Osteoblast (primary cell): ENCODE data around the gene PLXDC2. TPM values are rescaled to one million over a fixed set of nuclear protein-coding genes. Genes with fewer than 3 reads are reported as not detected.

ENCODE experiments used
- DNase-seq: peaks from one replicate; pipeline ENCODE4 v3.0.0; 2011; ENCODE audit warnings: low spot score, mixed read lengths; ENCODE audit not compliant: insufficient read length; ENCODE audit errors: missing footprints
- H2AFZ ChIP-seq: 2 replicates; pipeline ENCODE4 v1.6.0; 2011; ENCODE audit warnings: mild to moderate bottlenecking, low read length
- H3K27ac ChIP-seq: 2 replicates; pipeline ENCODE4 v1.5.1; 2011; ENCODE audit warnings: mild to moderate bottlenecking, low read depth, low read length, moderate library complexity
- H3K27me3 ChIP-seq: 2 replicates; pipeline ENCODE4 v1.6.0; 2012; ENCODE audit warnings: mild to moderate bottlenecking, control low read depth, inconsistent platforms, low read length, moderate library complexity; ENCODE audit not compliant: insufficient read depth
- H3K36me3 ChIP-seq: 2 replicates; pipeline ENCODE4 v1.5.1; 2011; ENCODE audit warnings: mild to moderate bottlenecking, low read length, control low read depth, moderate library complexity; ENCODE audit not compliant: insufficient read depth
- H3K4me1 ChIP-seq: 2 replicates; pipeline ENCODE4 v1.5.1; 2011; ENCODE audit warnings: mild to moderate bottlenecking, low read length, control low read depth, moderate library complexity; ENCODE audit not compliant: insufficient read depth
- H3K4me2 ChIP-seq: 2 replicates; pipeline ENCODE4 v1.6.0; 2011; ENCODE audit warnings: mild to moderate bottlenecking, low read length; ENCODE audit not compliant: insufficient read depth
- H3K4me3 ChIP-seq: fragments of 200-600 bp; sonication (generic); 3 replicates; pipeline ENCODE4 v1.5.1; 2012; ENCODE audit warnings: mild to moderate bottlenecking, low read length, inconsistent platforms; ENCODE audit not compliant: insufficient read depth
- H3K79me2 ChIP-seq: 2 replicates; pipeline ENCODE4 v1.6.0; 2012; ENCODE audit warnings: mild to moderate bottlenecking, low read length, control low read depth, inconsistent platforms; ENCODE audit not compliant: insufficient read depth
- H3K9me3 ChIP-seq: 2 replicates; pipeline ENCODE4 v1.5.1; 2011; ENCODE audit warnings: low read depth, low read length, control low read depth
- H4K20me1 ChIP-seq: 2 replicates; pipeline ENCODE4 v1.6.0; 2012; ENCODE audit warnings: mild to moderate bottlenecking, low read length, control low read depth; ENCODE audit not compliant: insufficient read depth
- small RNA-seq: library from RNA; depleted of rRNA; stranded (forward); fragments of <200 nt; gene quantifications from one replicate; pipeline ENCODE3, GENCODE V24; 2012
- total RNA-seq: library from RNA; depleted of rRNA; stranded (reverse); fragments of >200 nt; gene quantifications from 2 replicates; pipeline ENCODE4 v1.2.3, GENCODE V29; 2012
- TF ChIP-seq, protein P1 (sequence below): IDR thresholded peaks from 2 replicates; pipeline ENCODE4 v1.5.1; 2011; ENCODE audit warnings: mild to moderate bottlenecking, low read depth, low read length, moderate library complexity; ENCODE audit errors: extremely low read depth

PLXDC2 gene
- total RNA-seq, 1 donor = 63.3 TPM

- H3K27ac ChIP-seq = no peak overlapping the region
- no peak for DNase-seq
- H3K4me1 ChIP-seq = no peaks in the 10 kb centered on the region
- no peaks in the 10 kb centered on the region for H3K9me3 ChIP-seq
- no peak overlapping the region for H3K4me3 ChIP-seq
- TF ChIP-seq, protein P1, sequence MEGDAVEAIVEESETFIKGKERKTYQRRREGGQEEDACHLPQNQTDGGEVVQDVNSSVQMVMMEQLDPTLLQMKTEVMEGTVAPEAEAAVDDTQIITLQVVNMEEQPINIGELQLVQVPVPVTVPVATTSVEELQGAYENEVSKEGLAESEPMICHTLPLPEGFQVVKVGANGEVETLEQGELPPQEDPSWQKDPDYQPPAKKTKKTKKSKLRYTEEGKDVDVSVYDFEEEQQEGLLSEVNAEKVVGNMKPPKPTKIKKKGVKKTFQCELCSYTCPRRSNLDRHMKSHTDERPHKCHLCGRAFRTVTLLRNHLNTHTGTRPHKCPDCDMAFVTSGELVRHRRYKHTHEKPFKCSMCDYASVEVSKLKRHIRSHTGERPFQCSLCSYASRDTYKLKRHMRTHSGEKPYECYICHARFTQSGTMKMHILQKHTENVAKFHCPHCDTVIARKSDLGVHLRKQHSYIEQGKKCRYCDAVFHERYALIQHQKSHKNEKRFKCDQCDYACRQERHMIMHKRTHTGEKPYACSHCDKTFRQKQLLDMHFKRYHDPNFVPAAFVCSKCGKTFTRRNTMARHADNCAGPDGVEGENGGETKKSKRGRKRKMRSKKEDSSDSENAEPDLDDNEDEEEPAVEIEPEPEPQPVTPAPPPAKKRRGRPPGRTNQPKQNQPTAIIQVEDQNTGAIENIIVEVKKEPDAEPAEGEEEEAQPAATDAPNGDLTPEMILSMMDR = no peak
- H3K27me3 ChIP-seq = no peaks in the 10 kb centered on the region
- H3K36me3 ChIP-seq = no peaks in the 10 kb centered on the region
- H3K79me2 ChIP-seq = no peaks in the 10 kb centered on the region
- H4K20me1 ChIP-seq = no peaks in the 10 kb centered on the region
- H3K4me2 ChIP-seq = no peak overlapping the region
- no peak overlapping the region for H2AFZ ChIP-seq
Observed at GRCh38 chr10:20327954-20328353, 511.7 kb downstream of the PLXDC2 start.

DNA sequence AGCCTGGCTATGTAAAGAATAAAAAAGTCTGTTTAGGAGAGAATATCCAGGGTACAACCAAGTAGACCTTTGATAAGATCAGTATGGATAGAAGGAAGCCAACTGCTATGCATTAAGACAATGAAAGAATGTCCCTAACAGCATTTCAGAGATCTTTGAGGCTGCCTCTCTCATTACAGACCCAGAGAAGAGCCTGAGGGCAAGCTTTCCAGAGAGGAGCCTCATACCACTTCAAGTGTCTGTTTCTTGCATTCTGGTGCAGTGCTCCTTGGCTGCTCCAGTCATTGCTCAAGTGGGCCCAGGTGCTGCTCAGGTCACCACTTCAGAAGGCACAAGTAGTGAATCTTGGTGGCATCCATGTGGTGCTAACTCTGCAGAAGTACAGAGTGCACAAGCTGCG lies 514.0 kb downstream of the PLXDC2 start:
- Histone ChIP-seq H3K36me3 (no peaks in the 10 kb centered on the region), H3K9me3 (no peaks in the 10 kb centered on the region), H3K27me3 (no peaks in the 10 kb centered on the region), H3K79me2 (no peaks in the 10 kb centered on the region), H2AFZ (no peak overlapping the region), H4K20me1 (no peaks in the 10 kb centered on the region), H3K4me3 (no peak overlapping the region), H3K27ac (no peak overlapping the region), H3K4me1 (no peaks in the 10 kb centered on the region), H3K4me2 (no peak overlapping the region)
- TF ChIP-seq, protein P1 = no peak
- DNase-seq = no peak

- no peak for DNase-seq
- no peak overlapping the region for H2AFZ ChIP-seq
- TF ChIP-seq, protein P1 = no peak
- H3K9me3 ChIP-seq = no peaks in the 10 kb centered on the region
- no peaks in the 10 kb centered on the region for H3K79me2 ChIP-seq
- H3K27me3 ChIP-seq = no peaks in the 10 kb centered on the region
- no peak overlapping the region for H3K4me3 ChIP-seq
- H3K4me2 ChIP-seq = no peak overlapping the region
- no peaks in the 10 kb centered on the region for H4K20me1 ChIP-seq
- no peak overlapping the region for H3K27ac ChIP-seq
- H3K36me3 ChIP-seq = no peaks in the 10 kb centered on the region
- H3K4me1 ChIP-seq = no peaks in the 10 kb centered on the region
Observed at GRCh38 chr10:20334559-20334958, 518.3 kb downstream of the PLXDC2 start.

Small RNA genes lying within 50 kb of the gene (small RNA-seq; reads per million reads assigned to genes)
- not detected for gene RNU6-1212P
